T-helper 2 cell treated with Interferon-gamma antibody and Interleukin-4, amounts not matched to agents 100 ng/mL and 5 ng/mL, for 36 hours (primary cell): ENCODE measurements around the gene SGPL1. TPM values are rescaled to one million over a fixed set of nuclear protein-coding genes. Genes with fewer than 3 reads are reported as not detected.
"Not testable (repeated sequence)": the region's sequence is repeated elsewhere in the genome, so short reads cannot be mapped to it uniquely, and the experiment has no call there.

Source experiments
- intact Hi-C: fragments of 100-400 bp; cut with micrococcal nuclease; formaldehyde crosslinking; loops from one replicate; pipeline ENCODE4 v1.15.1; 2023
- total RNA-seq: library from RNA; stranded (reverse); gene quantifications from 2 replicates; pipeline ENCODE4 v1.2.3, GENCODE V29; 2022

SGPL1 gene
- total RNA-seq, 1 donor from 2014 or later, result 27.2 TPM

DNA sequence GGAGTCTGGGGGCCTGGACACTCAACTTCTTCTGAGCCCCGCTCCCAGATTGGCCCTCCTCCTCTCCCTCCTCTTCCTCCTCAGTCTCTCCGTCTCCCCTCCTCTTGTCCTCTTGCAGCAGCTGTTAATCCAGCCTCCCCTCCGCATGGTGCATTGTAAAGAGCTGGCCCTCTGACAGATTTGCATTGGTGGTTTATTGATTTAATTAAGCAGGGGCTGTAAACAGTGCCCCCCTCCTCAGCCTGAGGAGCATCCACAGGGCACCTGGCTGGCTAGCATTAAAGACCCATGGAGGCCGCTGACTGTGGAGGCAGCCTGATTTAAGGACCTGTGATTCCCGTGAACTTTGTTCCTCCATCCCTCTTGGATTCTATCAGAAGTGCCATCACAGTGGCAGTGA is 101.5 kb downstream of the SGPL1 start:
- intact Hi-C loops, result no loop called here

- intact Hi-C loops, result no loop called here
These were observed 101.9 kb downstream of the SGPL1 start for GRCh38 chr10:70917635-70918034.

DNA sequence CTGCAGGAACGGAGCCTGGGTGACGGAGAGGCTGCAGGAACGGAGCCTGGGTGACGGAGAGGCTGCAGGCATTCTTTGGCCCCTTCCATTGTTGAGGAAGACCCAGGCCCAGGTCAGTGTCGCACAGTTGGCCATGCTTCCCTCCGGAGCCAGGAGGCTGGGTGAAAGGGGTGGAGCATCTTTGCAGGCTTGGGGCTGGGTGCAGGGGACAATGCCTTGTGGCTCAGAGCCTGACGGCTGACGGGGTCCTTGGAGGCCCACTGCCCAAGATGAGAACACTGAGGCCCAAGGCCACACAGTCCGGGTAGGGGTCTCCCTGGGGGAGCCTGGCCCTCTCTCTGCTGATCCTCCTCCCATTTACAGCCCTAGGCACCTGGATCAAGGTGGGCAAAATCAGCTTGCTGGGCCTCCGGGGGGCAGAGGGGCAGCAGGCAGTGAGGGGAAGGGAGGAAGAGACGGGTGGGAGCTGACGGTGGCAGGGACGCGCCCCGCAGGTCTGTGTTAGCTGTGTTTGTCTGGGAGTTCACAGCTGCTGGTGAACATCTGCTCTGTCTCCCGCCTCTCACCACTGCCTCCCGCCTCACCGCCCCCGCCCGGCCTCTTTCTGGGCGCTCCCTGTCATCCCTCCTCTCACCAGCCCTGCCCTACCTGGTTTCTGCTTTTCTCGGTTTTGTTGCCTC is 103.2 kb downstream of the SGPL1 start:
- intact Hi-C loops, result no loop called here

DNA sequence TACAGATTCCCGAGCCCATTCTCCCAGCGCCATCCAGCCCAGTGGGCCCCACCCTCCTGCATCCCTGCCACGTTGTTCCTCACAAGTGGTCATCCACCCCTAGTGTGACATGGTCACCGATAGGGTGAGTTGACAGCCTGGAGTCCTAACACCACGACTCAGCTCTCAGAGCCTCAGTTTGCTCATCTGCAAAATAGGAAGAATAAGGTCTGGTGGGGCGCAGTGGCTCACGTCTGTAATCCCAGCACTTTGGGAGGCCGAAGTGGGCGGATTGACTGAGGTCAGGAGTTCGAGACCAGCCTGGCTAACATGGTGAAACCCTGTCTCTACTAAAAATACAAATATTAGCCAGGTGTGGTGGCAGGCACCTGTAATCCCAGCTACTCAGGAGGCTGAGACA is 104.2 kb downstream of the SGPL1 start:
- intact Hi-C loops, result not testable (repeated sequence)

- intact Hi-C loops, result no loop called here
These were observed 104.8 kb downstream of the SGPL1 start for GRCh38 chr10:70920519-70920918.

DNA sequence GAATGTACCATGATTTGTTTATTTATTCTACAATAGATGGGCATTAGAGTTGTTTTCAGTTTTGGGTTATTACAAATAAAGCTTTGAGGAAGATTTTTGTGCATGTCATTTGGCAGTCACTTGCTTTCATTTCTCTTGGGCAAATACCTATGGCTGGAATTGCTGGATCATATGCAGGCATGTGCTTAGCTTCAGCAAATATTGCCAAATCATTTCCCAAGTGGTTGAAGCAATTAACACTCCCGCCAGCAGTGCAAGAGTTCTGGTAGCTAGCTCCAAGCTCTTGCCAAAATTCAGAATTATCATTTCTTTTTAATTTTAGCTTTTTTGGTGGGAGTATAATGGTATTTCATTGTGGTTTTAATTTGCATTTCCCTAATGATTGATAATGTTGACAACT is 105.5 kb downstream of the SGPL1 start:
- intact Hi-C loops, result no loop called here

- intact Hi-C loops, result loop anchor here (2.0 kb wide), 1 partner anchor 285 kb away; no protein-coding TSS in a partner anchor
These were observed 107.9 kb downstream of the SGPL1 start for GRCh38 chr10:70923696-70924095.

- intact Hi-C loops, result loop anchor here (2.0 to 5.0 kb wide), 2 partner anchors 283 to 362 kb away; no protein-coding TSS in a partner anchor
These were observed 109.9 kb downstream of the SGPL1 start for GRCh38 chr10:70925377-70926225.

DNA sequence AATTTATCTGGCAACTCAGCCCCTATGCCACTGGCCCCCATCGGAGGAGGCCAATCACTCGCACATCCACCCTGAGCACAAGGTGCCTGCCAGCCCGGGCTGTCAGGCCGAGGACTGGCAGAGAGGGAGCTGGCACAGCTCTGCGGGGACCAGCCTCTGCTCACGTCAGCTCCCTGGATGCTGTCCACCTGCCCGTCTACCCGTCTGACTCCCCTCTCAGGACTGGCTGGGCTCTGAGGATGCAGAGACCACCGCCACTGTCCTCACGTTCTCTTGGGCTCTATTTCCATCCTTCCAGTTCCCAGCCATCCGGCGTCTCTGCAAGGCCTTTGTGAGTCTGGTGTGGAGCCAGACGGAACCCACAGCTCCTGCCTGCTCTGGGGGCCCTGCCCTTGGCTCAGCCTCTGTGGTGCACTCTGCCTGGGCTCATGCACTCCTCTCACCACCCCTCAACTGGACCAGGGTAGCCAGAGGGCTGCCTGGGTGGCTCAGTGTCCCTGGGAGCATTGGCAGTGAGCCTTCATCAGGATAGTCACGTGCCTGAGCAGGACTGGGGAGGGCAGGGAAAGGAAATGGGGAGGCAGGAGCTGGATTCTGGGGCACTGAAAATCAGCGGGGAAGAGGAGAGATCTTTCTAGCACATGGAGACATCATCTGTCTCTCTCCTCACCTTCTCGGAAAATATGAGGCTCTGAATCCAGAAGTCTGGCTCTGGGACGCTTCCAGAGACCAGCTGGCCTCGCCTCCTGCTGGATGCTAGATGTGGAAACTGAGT is 110.7 kb downstream of the SGPL1 start:
- intact Hi-C loops, result loop anchor here (5.0 kb wide), 1 partner anchor 361 kb away; no protein-coding TSS in a partner anchor

- intact Hi-C loops, result loop anchor here (5.0 kb wide), 1 partner anchor 360 kb away; no protein-coding TSS in a partner anchor
These were observed 111.6 kb downstream of the SGPL1 start for GRCh38 chr10:70927189-70927943.

DNA sequence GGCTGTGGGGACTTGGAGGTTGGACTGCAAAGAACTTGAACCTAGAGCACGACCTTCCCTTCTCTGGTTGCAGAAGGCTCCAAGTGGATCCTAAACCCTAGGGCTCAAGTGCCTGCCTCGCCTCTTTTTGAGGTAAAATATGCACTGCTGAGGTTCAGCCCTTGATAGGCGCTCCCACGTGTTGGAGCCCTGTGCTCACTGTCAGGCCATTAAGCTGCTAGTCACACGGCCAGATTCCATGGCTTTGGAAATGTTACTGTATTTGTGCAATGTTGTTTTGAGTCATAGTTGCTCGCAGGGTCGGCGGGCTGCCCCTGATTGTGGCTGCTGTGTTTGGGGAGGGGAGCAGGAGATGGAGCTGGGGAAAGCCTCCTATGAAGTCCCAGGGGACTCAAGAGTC is 112.4 kb downstream of the SGPL1 start:
- intact Hi-C loops, result loop anchor here (5.0 kb wide), 1 partner anchor 359 kb away; no protein-coding TSS in a partner anchor

DNA sequence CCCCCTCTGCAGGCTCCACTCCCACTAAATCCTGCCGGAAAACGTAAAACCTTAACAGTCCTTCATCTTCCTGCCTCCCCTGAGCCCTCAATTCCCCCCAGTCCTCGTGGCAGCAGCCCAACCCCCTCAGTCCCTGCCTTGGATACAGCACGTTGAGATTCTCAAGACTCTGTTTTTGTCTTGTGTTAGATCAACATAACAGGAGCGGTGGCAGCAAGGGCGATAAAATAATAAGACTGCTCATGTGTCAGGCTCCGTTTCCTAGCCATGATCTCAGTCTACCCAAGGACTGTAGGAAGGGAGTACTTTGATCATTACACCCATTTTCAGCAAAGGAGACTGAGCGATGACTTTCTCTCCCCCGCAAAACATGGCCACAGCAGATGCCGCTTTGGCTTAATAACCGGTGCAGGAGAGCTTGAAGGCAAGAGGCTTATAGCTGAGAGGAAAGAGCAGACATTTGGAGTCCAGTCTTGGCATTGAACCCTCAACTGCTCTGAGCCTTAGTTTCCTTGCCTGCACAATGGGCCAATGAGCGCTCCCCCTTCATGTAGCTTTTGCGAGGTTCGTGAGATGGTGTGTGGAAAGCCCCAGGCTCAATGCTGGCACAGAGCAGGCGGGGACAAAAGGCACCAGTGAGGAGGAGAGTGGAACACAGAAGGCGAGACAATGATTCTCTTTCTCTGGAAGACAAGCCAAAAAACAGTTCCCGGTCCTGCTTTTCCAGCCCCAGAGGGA is 114.7 kb downstream of the SGPL1 start:
- intact Hi-C loops, result no loop called here

Other genes starting within 250 kb of the SGPL1 start
- 72.2 and 78.3 TPM in 2 replicates for gene PRF1, start 213.2 kb upstream of the SGPL1 start, total RNA-seq
- 0.02 TPM in 1 of 2 replicates, not detected in the other for gene ADAMTS14, start 143.4 kb upstream of the SGPL1 start, total RNA-seq
- gene TBATA, start 30.6 kb upstream of the SGPL1 start, total RNA-seq, result not detected in 2 replicates
- gene PCBD1, start 72.6 kb downstream of the SGPL1 start, total RNA-seq, result 36.5 and 37.4 TPM in 2 replicates